SJSA1 (cell line): ENCODE results near the gene ACY1. TPM values are rescaled to one million over a fixed set of nuclear protein-coding genes. Genes with fewer than 3 reads are reported as not detected.

Source experiments
- DNase-seq, 2 experiments: peaks; one replicate each; pipeline ENCODE4 v3.0.0-alpha.2; 2015 to 2020; ENCODE audit warnings: low spot score in 2 of 2, low read depth in 1 of 2
- H3K27ac ChIP-seq: fragments of 250-450 bp; sonication (Bioruptor Pico); 2 replicates; pipeline ENCODE4 v1.5.1; 2020; ENCODE audit warnings: mild to moderate bottlenecking, moderate library complexity
- H3K27me3 ChIP-seq: fragments of 250-450 bp; sonication (Bioruptor Pico); replicated peaks from 2 replicates; pipeline ENCODE4 v1.5.1; 2020; ENCODE audit warnings: mild to moderate bottlenecking, moderate library complexity
- H3K36me3 ChIP-seq: fragments of 250-450 bp; sonication (Bioruptor Pico); 2 replicates; pipeline ENCODE4 v1.5.1; 2020; ENCODE audit warnings: mild to moderate bottlenecking
- H3K4me1 ChIP-seq: fragments of 250-450 bp; sonication (Bioruptor Pico); replicated peaks from 2 replicates; pipeline ENCODE4 v1.6.1; 2021; ENCODE audit warnings: mild to moderate bottlenecking
- H3K4me3 ChIP-seq: fragments of 250-450 bp; sonication (Bioruptor Pico); 2 replicates; pipeline ENCODE4 v1.5.1; 2020; ENCODE audit warnings: mild to moderate bottlenecking
- H3K9me3 ChIP-seq: fragments of 250-450 bp; sonication (Bioruptor Pico); replicated peaks from 2 replicates; pipeline ENCODE4 v1.5.1; 2020; ENCODE audit warnings: mild to moderate bottlenecking
- total RNA-seq: library from RNA; depleted of rRNA; stranded (reverse); fragments of >200 nt; shearing (Covaris generic); gene quantifications from 2 replicates; pipeline ENCODE4 v1.2.3, GENCODE V29; 2014

The ACY1 gene
- total RNA-seq, 1 experiment from 2014 or later: 11.0 TPM

GRCh38 chr3:52006017-52006819 lies 22.9 kb downstream of the ACY1 start:
- Histone ChIP-seq H3K27ac (no peak overlapping the region), H3K9me3 (no peaks in the 10 kb centered on the region), H3K4me1 (no peaks in the 10 kb centered on the region), H3K4me3 (no peak overlapping the region), H3K36me3 (no peaks in the 10 kb centered on the region), H3K27me3 (no peaks in the 10 kb centered on the region)
- DNase-seq: no peak

GRCh38 chr3:52006820-52007133 lies 23.4 kb downstream of the ACY1 start:
- Histone ChIP-seq H3K27me3 (no peaks in the 10 kb centered on the region), H3K9me3 (no peaks in the 10 kb centered on the region), H3K4me3 (no peak overlapping the region), H3K36me3 (no peaks in the 10 kb centered on the region), H3K27ac (no peak overlapping the region), H3K4me1 (no peaks in the 10 kb centered on the region)
- DNase-seq: no peak

DNA sequence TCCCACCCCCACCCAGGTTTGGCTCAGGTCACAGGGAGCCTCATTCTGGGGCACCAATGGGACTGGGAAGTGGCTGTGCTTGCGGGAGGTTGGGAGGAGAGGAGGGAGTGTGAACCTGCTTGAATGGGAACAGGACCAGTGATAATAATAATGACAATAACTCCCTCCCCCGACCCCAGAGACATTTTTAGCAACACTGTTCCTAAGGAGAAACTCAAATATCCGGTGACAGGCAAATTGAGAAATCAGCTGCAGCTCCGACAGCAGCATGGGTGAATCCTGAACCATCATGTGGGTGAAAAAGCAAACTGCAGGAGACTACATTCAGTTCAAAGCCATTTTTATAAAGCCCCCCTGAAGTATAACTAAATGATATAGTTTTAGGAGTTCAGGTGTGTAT lies 24.0 kb downstream of the ACY1 start:
- Histone ChIP-seq H3K27me3 (no peaks in the 10 kb centered on the region), H3K4me1 (no peaks in the 10 kb centered on the region), H3K9me3 (no peaks in the 10 kb centered on the region), H3K27ac (no peak overlapping the region), H3K36me3 (no peaks in the 10 kb centered on the region), H3K4me3 (no peak overlapping the region)
- no peak for DNase-seq

GRCh38 chr3:52010431-52010830 lies 27.1 kb downstream of the ACY1 start:
- H3K27me3 ChIP-seq: no peaks in the 10 kb centered on the region
- H3K4me3 ChIP-seq: no peak overlapping the region
- H3K27ac ChIP-seq: no peak overlapping the region
- no peak for DNase-seq
- H3K36me3 ChIP-seq: no peaks in the 10 kb centered on the region
- H3K4me1 ChIP-seq: no peaks in the 10 kb centered on the region
- H3K9me3 ChIP-seq: no peaks in the 10 kb centered on the region

DNA sequence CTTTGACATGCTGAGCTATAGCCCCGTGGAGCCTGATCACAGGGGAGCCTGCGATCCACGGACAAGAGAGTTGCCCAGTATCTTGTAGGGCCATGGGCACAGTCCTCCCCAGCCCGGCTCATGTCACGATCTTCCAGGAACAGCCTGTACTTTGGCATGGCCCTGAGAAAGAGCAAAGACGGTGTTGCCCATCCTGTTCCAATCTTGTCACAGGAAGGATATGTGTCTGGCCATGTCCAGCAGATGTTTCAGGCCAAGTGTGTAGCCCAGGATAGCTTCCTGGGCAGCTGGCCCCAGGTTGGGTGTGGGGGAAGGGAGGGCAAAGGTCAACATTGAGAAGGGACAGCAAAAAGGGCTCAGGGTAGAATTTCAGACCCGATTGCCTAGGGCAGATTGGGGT lies 29.4 kb downstream of the ACY1 start:
- Histone ChIP-seq H3K36me3 (no peaks in the 10 kb centered on the region), H3K27ac (no peak overlapping the region), H3K27me3 (no peaks in the 10 kb centered on the region), H3K4me1 (no peaks in the 10 kb centered on the region), H3K4me3 (no peak overlapping the region), H3K9me3 (no peaks in the 10 kb centered on the region)
- DNase-seq: no peak

DNA sequence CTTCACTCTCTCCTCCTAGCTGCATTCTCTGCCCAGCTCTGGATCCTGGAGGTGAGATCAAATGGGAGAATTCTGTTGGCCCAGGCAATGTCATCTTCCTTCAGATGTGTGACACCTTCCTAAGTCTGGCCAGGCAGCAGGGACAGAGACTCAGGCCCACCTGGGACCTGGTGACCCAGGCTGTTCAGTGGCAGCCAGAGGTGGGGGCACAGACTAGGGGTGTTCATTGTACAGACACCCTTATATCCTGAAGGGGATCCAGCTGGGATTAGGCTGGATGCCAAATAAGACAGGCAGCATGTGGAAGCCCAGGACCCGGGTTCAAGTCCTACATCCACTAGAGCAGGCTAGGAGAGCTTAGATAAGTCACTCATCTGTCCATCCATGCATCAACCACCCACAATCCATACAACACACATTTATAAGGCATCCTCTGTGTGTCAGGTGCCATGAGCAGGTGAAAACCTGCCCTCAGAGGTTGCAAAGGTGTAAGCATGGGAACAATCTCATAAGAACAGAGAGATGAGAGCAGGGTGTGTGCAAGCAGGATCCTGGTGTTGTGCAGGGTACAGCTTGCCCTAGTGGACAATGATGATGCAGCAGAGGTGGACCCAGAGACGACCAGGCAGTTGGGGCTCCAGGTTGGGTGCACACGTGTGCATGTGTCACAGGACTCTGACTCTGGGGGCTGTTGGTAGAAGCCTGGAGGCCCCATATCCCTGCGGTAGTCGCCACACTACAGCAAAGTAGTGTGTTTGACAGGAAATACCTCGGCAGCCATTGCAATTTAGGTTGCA lies 30.7 kb downstream of the ACY1 start:
- H3K9me3 ChIP-seq: no peaks in the 10 kb centered on the region
- H3K27ac ChIP-seq: no peak overlapping the region
- H3K36me3 ChIP-seq: no peaks in the 10 kb centered on the region
- no peak for DNase-seq
- H3K27me3 ChIP-seq: no peaks in the 10 kb centered on the region
- H3K4me1 ChIP-seq: no peaks in the 10 kb centered on the region
- H3K4me3 ChIP-seq: no peak overlapping the region

DNA sequence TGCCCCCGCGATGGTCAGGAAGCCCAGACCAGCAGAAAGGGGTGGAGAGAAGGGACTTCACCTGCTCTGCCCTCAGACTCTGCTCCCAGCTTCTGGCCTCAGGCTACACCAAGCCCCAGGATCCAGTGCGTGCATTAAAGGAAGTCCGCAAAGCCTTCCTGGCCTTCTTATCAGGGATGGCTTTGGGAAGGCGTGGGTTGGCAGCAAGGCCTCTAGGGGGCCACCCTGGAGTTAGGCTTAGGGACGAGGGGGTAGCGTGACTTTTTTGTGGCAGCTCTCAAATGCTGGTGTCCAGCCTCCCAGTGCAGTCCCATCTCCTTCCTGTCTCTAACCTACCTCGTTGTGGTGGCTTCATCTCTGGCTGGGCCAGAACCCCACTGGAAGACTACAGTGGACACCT lies 31.3 kb downstream of the ACY1 start:
- DNase-seq: peak in 1 of 2 experiments; percentile 10
- H3K4me3 ChIP-seq: no peak overlapping the region
- no peaks in the 10 kb centered on the region for H3K27me3 ChIP-seq
- H3K36me3 ChIP-seq: no peaks in the 10 kb centered on the region
- H3K9me3 ChIP-seq: no peaks in the 10 kb centered on the region
- no peak overlapping the region for H3K27ac ChIP-seq
- H3K4me1 ChIP-seq: no peaks in the 10 kb centered on the region

- Histone ChIP-seq H3K36me3 (no peaks in the 10 kb centered on the region), H3K27me3 (no peaks in the 10 kb centered on the region), H3K9me3 (no peaks in the 10 kb centered on the region), H3K27ac (no peak overlapping the region), H3K4me3 (no peak overlapping the region), H3K4me1 (no peaks in the 10 kb centered on the region)
- no peak for DNase-seq
Observed at GRCh38 chr3:52015438-52016228, 32.3 kb downstream of the ACY1 start.

- no peak overlapping the region for H3K27ac ChIP-seq
- H3K4me3 ChIP-seq: no peak overlapping the region
- DNase-seq: no peak
- H3K9me3 ChIP-seq: no peaks in the 10 kb centered on the region
- no peaks in the 10 kb centered on the region for H3K4me1 ChIP-seq
- H3K36me3 ChIP-seq: no peaks in the 10 kb centered on the region
- H3K27me3 ChIP-seq: no peaks in the 10 kb centered on the region
Observed at GRCh38 chr3:52017586-52017985, 34.3 kb downstream of the ACY1 start.

GRCh38 chr3:52018319-52019000 lies 35.1 kb downstream of the ACY1 start:
- Histone ChIP-seq H3K27ac (no peak overlapping the region), H3K36me3 (no peaks in the 10 kb centered on the region), H3K4me1 (no peaks in the 10 kb centered on the region)

GRCh38 chr3:52019352-52020080 lies 36.2 kb downstream of the ACY1 start:
- DNase-seq: no peak
- no peaks in the 10 kb centered on the region for H3K4me1 ChIP-seq
- H3K4me3 ChIP-seq: no peak overlapping the region
- H3K27me3 ChIP-seq: no peaks in the 10 kb centered on the region
- H3K36me3 ChIP-seq: no peaks in the 10 kb centered on the region
- H3K9me3 ChIP-seq: no peaks in the 10 kb centered on the region
- no peak overlapping the region for H3K27ac ChIP-seq

More at GRCh38 chr3:52018319-52019000, 35.1 kb downstream of the ACY1 start:
- Histone ChIP-seq H3K9me3 (no peaks in the 10 kb centered on the region), H3K4me3 (no peak overlapping the region), H3K27me3 (no peaks in the 10 kb centered on the region)
- no peak for DNase-seq

GRCh38 chr3:52020796-52021195 lies 37.5 kb downstream of the ACY1 start:
- no peaks in the 10 kb centered on the region for H3K27me3 ChIP-seq
- no peaks in the 10 kb centered on the region for H3K36me3 ChIP-seq
- DNase-seq: no peak
- no peaks in the 10 kb centered on the region for H3K9me3 ChIP-seq
- H3K4me3 ChIP-seq: no peak overlapping the region
- no peaks in the 10 kb centered on the region for H3K4me1 ChIP-seq
- no peak overlapping the region for H3K27ac ChIP-seq
